ENCODE measurements around the gene KTI12. TPM values are rescaled to one million over a fixed set of nuclear protein-coding genes. Genes with fewer than 3 reads are reported as not detected.
"Not testable (repeated sequence)": the region's sequence is repeated elsewhere in the genome, so short reads cannot be mapped to it uniquely, and the experiment has no call there.

Gene KTI12
- total RNA-seq, 1 experiment from 2014 or later, result 22.1 TPM

DNA sequence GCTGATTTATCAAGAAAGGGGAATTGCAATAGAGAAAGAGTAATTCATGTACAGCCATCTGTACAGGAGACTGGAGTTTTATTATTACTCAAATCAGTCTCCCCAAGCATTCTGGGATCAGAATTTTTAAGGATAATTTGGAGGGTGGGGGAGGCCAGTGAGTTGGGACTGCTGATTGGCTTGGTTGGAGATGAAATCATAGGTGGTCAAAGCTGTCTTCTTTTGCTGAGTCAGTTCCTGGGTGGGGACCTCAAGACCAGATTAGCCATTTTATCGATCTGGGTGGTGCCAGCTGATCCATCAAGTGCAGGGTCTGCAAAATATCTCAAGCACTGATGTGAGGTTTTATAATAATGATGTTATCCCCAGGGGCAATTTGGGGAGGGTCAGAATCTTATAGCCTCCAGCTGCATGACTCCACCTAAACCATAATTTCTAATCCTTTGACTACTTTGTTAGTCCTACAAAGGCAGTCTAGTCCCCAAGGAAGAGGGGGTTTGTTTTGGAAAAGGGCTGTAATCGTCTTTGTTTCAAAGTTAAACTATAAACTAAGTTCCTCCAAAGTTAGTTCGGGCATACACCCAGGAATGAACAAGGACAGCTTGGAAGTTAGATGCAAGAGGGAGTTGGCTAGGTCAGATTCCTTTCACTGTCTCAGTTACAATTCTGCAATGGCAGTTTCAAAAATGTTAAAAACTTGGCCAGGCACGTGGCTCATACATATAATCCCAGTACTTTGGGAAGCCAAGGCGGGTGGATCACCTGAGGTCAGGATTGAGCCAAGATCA lies 26.2 kb downstream of the KTI12 start:
- no peak for DNase-seq
- Histone ChIP-seq H4K20me1 (ENCODE audit: insufficient read depth, low read depth, low read length) (no peaks in the 10 kb centered on the region), H2AFZ (ENCODE audit: low read length) (no peak overlapping the region), H3K79me2 (ENCODE audit: low read length) (no peaks in the 10 kb centered on the region), H3K9ac (ENCODE audit: low read length) (no peak overlapping the region), H3K36me3 (ENCODE audit: insufficient read depth, low read length) (no peaks in the 10 kb centered on the region), H3K4me3 (ENCODE audit: low read length) (no peak overlapping the region), H3K9me3 (ENCODE audit: low read length) (no peaks in the 10 kb centered on the region), H3K9me2 (replicated peaks; ENCODE audit: insufficient read depth, low read length) (no peaks in the 10 kb centered on the region), H3K4me1 (ENCODE audit: low read length) (peaks cover 4% of the 10 kb centered on the region), H3K27ac (ENCODE audit: low read length) (no peak overlapping the region), H3K27me3 (ENCODE audit: low read length) (no peaks in the 10 kb centered on the region), H3K4me2 (ENCODE audit: low read depth, low read length, poor library complexity, severe bottlenecking) (no peak overlapping the region)

DNA sequence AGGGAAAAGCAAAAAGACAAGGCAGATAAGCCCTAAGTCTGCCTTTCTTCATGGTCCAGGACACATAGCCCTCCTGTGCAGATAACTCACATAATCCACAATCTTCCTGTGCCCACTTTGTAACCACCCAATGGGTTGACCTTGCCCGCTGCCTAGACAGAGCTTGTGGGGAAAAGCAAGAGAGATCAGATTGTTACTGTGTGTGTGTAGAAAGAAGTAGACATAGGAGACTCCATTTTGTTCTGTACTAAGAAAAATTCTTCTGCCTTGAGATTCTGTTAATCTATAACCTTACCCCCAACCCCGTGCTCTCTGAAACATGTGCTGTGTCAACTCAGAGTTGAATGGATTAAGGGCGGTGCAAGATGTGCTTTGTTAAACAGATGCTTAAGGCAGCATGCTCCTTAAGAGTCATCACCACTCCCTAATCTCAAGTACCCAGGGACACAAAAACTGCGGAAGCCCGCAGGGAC lies 27.5 kb downstream of the KTI12 start:
- H3K79me2 ChIP-seq (ENCODE audit: low read length); H3K4me1 ChIP-seq (ENCODE audit: low read length); H3K27ac ChIP-seq (ENCODE audit: low read length); H3K9me3 ChIP-seq (ENCODE audit: low read length); H3K27me3 ChIP-seq (ENCODE audit: low read length); DNase-seq; H3K4me2 ChIP-seq (ENCODE audit: low read depth, low read length, poor library complexity, severe bottlenecking); H3K9ac ChIP-seq (ENCODE audit: low read length); H3K36me3 ChIP-seq (ENCODE audit: insufficient read depth, low read length); H2AFZ ChIP-seq (ENCODE audit: low read length); H3K4me3 ChIP-seq (ENCODE audit: low read length); H3K9me2 ChIP-seq (replicated peaks; ENCODE audit: insufficient read depth, low read length); H4K20me1 ChIP-seq (ENCODE audit: insufficient read depth, low read depth, low read length): not testable (repeated sequence)

- DNase-seq; H3K79me2 ChIP-seq (ENCODE audit: low read length); H4K20me1 ChIP-seq (ENCODE audit: insufficient read depth, low read depth, low read length); H3K4me3 ChIP-seq (ENCODE audit: low read length); H3K4me2 ChIP-seq (ENCODE audit: low read depth, low read length, poor library complexity, severe bottlenecking); H3K27me3 ChIP-seq (ENCODE audit: low read length); H3K9ac ChIP-seq (ENCODE audit: low read length); H3K4me1 ChIP-seq (ENCODE audit: low read length); H3K27ac ChIP-seq (ENCODE audit: low read length); H3K9me3 ChIP-seq (ENCODE audit: low read length); H2AFZ ChIP-seq (ENCODE audit: low read length); H3K9me2 ChIP-seq (replicated peaks; ENCODE audit: insufficient read depth, low read length); H3K36me3 ChIP-seq (ENCODE audit: insufficient read depth, low read length): not testable (repeated sequence)
These were observed 28.1 kb downstream of the KTI12 start for GRCh38 chr1:52005548-52005947.

DNA sequence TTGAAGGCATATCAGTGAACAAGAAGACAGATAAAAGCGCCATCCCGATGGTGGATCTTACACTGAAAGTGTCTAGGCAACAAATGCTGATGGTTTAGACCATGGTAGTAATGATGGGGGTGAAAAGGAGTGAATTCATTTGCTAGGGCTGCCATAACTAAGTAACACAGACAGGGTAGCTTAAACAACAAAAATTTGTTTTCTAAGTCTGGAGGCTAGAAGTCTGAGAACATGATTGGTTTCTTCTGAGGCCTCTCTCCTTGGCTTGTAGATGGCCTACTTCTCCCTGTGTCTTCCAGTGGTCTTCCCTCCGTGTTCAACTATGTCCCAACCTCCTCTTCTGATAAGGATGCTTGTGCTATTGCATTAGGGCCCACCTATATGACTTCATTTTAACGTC lies 29.7 kb downstream of the KTI12 start:
- no peaks in the 10 kb centered on the region for H3K9me3 ChIP-seq (ENCODE audit: low read length)
- H3K36me3 ChIP-seq (ENCODE audit: insufficient read depth, low read length), result no peaks in the 10 kb centered on the region
- H3K79me2 ChIP-seq (ENCODE audit: low read length), result no peaks in the 10 kb centered on the region
- no peak overlapping the region for H3K9ac ChIP-seq (ENCODE audit: low read length)
- no peak for DNase-seq
- no peaks in the 10 kb centered on the region for H3K27me3 ChIP-seq (ENCODE audit: low read length)
- H3K4me3 ChIP-seq (ENCODE audit: low read length), result no peak overlapping the region
- H3K9me2 ChIP-seq (replicated peaks; ENCODE audit: insufficient read depth, low read length), result no peaks in the 10 kb centered on the region
- H4K20me1 ChIP-seq (ENCODE audit: insufficient read depth, low read depth, low read length), result no peaks in the 10 kb centered on the region
- no peak overlapping the region for H3K27ac ChIP-seq (ENCODE audit: low read length)
- no peaks in the 10 kb centered on the region for H3K4me1 ChIP-seq (ENCODE audit: low read length)
- no peak overlapping the region for H2AFZ ChIP-seq (ENCODE audit: low read length)
- H3K4me2 ChIP-seq (ENCODE audit: low read depth, low read length, poor library complexity, severe bottlenecking), result no peak overlapping the region

GRCh38 chr1:52002038-52002917 lies 31.3 kb downstream of the KTI12 start:
- no peaks in the 10 kb centered on the region for H3K9me2 ChIP-seq (replicated peaks; ENCODE audit: insufficient read depth, low read length)
- no peak overlapping the region for H3K4me2 ChIP-seq (ENCODE audit: low read depth, low read length, poor library complexity, severe bottlenecking)
- no peaks in the 10 kb centered on the region for H3K27me3 ChIP-seq (ENCODE audit: low read length)
- H3K79me2 ChIP-seq (ENCODE audit: low read length), result no peaks in the 10 kb centered on the region
- no peak overlapping the region for H3K9ac ChIP-seq (ENCODE audit: low read length)
- no peaks in the 10 kb centered on the region for H3K36me3 ChIP-seq (ENCODE audit: insufficient read depth, low read length)
- H3K9me3 ChIP-seq (ENCODE audit: low read length), result no peaks in the 10 kb centered on the region
- H3K4me1 ChIP-seq (ENCODE audit: low read length), result no peaks in the 10 kb centered on the region
- peak; percentile 94 for DNase-seq
- H4K20me1 ChIP-seq (ENCODE audit: insufficient read depth, low read depth, low read length), result no peaks in the 10 kb centered on the region
- no peak overlapping the region for H3K27ac ChIP-seq (ENCODE audit: low read length)
- no peak overlapping the region for H3K4me3 ChIP-seq (ENCODE audit: low read length)
- no peak overlapping the region for H2AFZ ChIP-seq (ENCODE audit: low read length)

- no peak overlapping the region for H3K9ac ChIP-seq (ENCODE audit: low read length)
- H3K79me2 ChIP-seq (ENCODE audit: low read length), result no peaks in the 10 kb centered on the region
- no peak overlapping the region for H3K27ac ChIP-seq (ENCODE audit: low read length)
- no peaks in the 10 kb centered on the region for H4K20me1 ChIP-seq (ENCODE audit: insufficient read depth, low read depth, low read length)
- H2AFZ ChIP-seq (ENCODE audit: low read length), result no peak overlapping the region
- no peak overlapping the region for H3K4me2 ChIP-seq (ENCODE audit: low read depth, low read length, poor library complexity, severe bottlenecking)
- no peaks in the 10 kb centered on the region for H3K4me1 ChIP-seq (ENCODE audit: low read length)
- H3K36me3 ChIP-seq (ENCODE audit: insufficient read depth, low read length), result no peaks in the 10 kb centered on the region
- no peak for DNase-seq
- no peaks in the 10 kb centered on the region for H3K27me3 ChIP-seq (ENCODE audit: low read length)
- H3K9me3 ChIP-seq (ENCODE audit: low read length), result no peaks in the 10 kb centered on the region
- H3K9me2 ChIP-seq (replicated peaks; ENCODE audit: insufficient read depth, low read length), result no peaks in the 10 kb centered on the region
- no peak overlapping the region for H3K4me3 ChIP-seq (ENCODE audit: low read length)
These were observed 34.9 kb downstream of the KTI12 start for GRCh38 chr1:51998701-51999100.

DNA sequence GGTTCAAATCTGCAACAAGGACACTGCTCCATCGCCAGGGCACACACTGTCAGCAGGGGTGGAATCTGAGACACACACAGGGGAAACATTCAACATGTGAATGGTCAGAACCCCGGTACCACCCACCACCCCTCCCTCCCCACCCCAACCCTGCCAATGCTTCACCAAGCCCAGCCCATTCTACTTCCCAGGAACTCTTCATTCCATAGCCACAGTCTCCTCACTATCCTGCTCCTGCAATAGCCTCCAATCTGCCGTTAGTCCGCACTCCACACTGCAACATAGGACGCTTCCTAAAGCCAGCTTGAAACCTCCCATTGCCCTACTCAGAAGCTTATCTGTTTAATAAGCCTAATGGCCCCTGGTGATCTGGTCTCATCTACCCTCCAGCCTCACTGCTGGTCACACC lies 35.6 kb downstream of the KTI12 start:
- Histone ChIP-seq H2AFZ (ENCODE audit: low read length) (no peak overlapping the region), H3K9me3 (ENCODE audit: low read length) (no peaks in the 10 kb centered on the region), H4K20me1 (ENCODE audit: insufficient read depth, low read depth, low read length) (no peaks in the 10 kb centered on the region), H3K27me3 (ENCODE audit: low read length) (no peaks in the 10 kb centered on the region), H3K4me2 (ENCODE audit: low read depth, low read length, poor library complexity, severe bottlenecking) (no peak overlapping the region), H3K9me2 (replicated peaks; ENCODE audit: insufficient read depth, low read length) (no peaks in the 10 kb centered on the region), H3K79me2 (ENCODE audit: low read length) (no peaks in the 10 kb centered on the region), H3K4me1 (ENCODE audit: low read length) (no peaks in the 10 kb centered on the region), H3K27ac (ENCODE audit: low read length) (no peak overlapping the region), H3K36me3 (ENCODE audit: insufficient read depth, low read length) (no peaks in the 10 kb centered on the region), H3K4me3 (ENCODE audit: low read length) (no peak overlapping the region), H3K9ac (ENCODE audit: low read length) (no peak overlapping the region)
- no peak for DNase-seq

- Histone ChIP-seq H3K9me2 (replicated peaks; ENCODE audit: insufficient read depth, low read length) (no peaks in the 10 kb centered on the region), H3K27ac (ENCODE audit: low read length) (no peak within 1 kb of the TSS), H4K20me1 (ENCODE audit: insufficient read depth, low read depth, low read length) (no peaks in the 10 kb centered on the region), H3K36me3 (ENCODE audit: insufficient read depth, low read length) (no peaks in the 10 kb centered on the region), H3K4me3 (ENCODE audit: low read length) (no peak within 1 kb of the TSS), H3K4me1 (ENCODE audit: low read length) (no peaks in the 10 kb centered on the region), H3K27me3 (ENCODE audit: low read length) (no peaks in the 10 kb centered on the region), H3K9ac (ENCODE audit: low read length) (no peak within 1 kb of the TSS), H2AFZ (ENCODE audit: low read length) (no peak within 1 kb of the TSS), H3K79me2 (ENCODE audit: low read length) (no peaks in the 10 kb centered on the region), H3K9me3 (ENCODE audit: low read length) (no peaks in the 10 kb centered on the region), H3K4me2 (ENCODE audit: low read depth, low read length, poor library complexity, severe bottlenecking) (no peak within 1 kb of the TSS)
- DNase-seq, result no peak
These were observed 43.1 kb downstream of the KTI12 start, which contains the start of gene RAB3B for GRCh38 chr1:51990478-51990965. RAB3B (minus strand) TSS chr1:51990700; CDS start chr1:51977117, 13,583 bp downstream.

Data from Karpas-422 (cell line).